ENCODE data around the gene PDE4A. TPM values are rescaled to one million over a fixed set of nuclear protein-coding genes. Genes with fewer than 3 reads are reported as not detected.
"Not testable (repeated sequence)": the region's sequence is repeated elsewhere in the genome, so short reads cannot be mapped to it uniquely, and the experiment has no call there.

The PDE4A gene
- total and polyA plus RNA-seq, 5 donors from 2014 or later = 0.86 to 16.6 (median 4.0) TPM

GRCh38 chr19:10395436-10395835, 24.9 kb upstream of the PDE4A start:
- H3K4me1 ChIP-seq (ENCODE audit: control insufficient read depth, insufficient read depth, low read length, poor library complexity, severe bottlenecking) = no peaks in the 10 kb centered on the region
- no peaks in the 10 kb centered on the region for H3K9me3 ChIP-seq (ENCODE audit: control insufficient read depth in 2 of 2, low read length in 2 of 2)
- Mint-ChIP-seq H3K9me3 (peaks cover 0 to 2% (median 0%) of the 10 kb centered on the region in 7 donors), H3K27me3 (no peaks in the 10 kb centered on the region), H3K36me3 (peaks cover 20% of the 10 kb centered on the region), H3K4me3 (no peak overlapping the region), H3K27ac (no peak overlapping the region), H3K4me1 (peaks cover 0 to 25% (median 7%) of the 10 kb centered on the region in 4 donors)
- peaks cover 45% of the 10 kb centered on the region for H3K36me3 ChIP-seq (ENCODE audit: control insufficient read depth, insufficient read depth, low read length)
- H3K27ac ChIP-seq (ENCODE audit: insufficient read depth, low read length, poor library complexity, severe bottlenecking) = no peak overlapping the region
- DNase-seq (no peak), ATAC-seq (ENCODE audit: low read depth in 2 of 2) (no peak)
- H3K27me3 ChIP-seq (ENCODE audit: control insufficient read depth, insufficient read depth, low read length) = no peaks in the 10 kb centered on the region
- no peak overlapping the region for H3K4me3 ChIP-seq (ENCODE audit: low read depth, low read length)

- H3K27me3 Mint-ChIP-seq = no peaks in the 10 kb centered on the region
- H3K36me3 Mint-ChIP-seq = peaks cover 16% of the 10 kb centered on the region
- peaks cover 42% of the 10 kb centered on the region for H3K36me3 ChIP-seq (ENCODE audit: control insufficient read depth, insufficient read depth, low read length)
Measured at GRCh38 chr19:10395917-10396316, 24.4 kb upstream of the PDE4A start.

GRCh38 chr19:10398819-10399218, 21.5 kb upstream of the PDE4A start:
- Histone ChIP-seq H3K27me3 (ENCODE audit: control insufficient read depth, insufficient read depth, low read length) (no peaks in the 10 kb centered on the region), H3K4me3 (ENCODE audit: low read depth, low read length) (no peak overlapping the region), H3K9me3 (ENCODE audit: control insufficient read depth in 2 of 2, low read length in 2 of 2) (no peaks in the 10 kb centered on the region), H3K27ac (ENCODE audit: insufficient read depth, low read length, poor library complexity, severe bottlenecking) (no peak overlapping the region), H3K36me3 (ENCODE audit: control insufficient read depth, insufficient read depth, low read length) (peaks cover 20% of the 10 kb centered on the region), H3K4me1 (ENCODE audit: control insufficient read depth, insufficient read depth, low read length, poor library complexity, severe bottlenecking) (peaks cover 27% of the 10 kb centered on the region)
- peaks cover 11% of the 10 kb centered on the region for H3K36me3 Mint-ChIP-seq
- ATAC-seq (ENCODE audit: low read depth in 2 of 2) = no peak
- H3K27ac Mint-ChIP-seq = peak overlapping the region in 1 of 3 donors; percentile 52
- H3K4me1 Mint-ChIP-seq = peaks cover 5 to 54% (median 27%) of the 10 kb centered on the region in 4 donors
- no peak for DNase-seq
- H3K27me3 Mint-ChIP-seq = peaks cover 8% of the 10 kb centered on the region
- H3K9me3 Mint-ChIP-seq = no peaks in the 10 kb centered on the region
- H3K4me3 Mint-ChIP-seq = peak overlapping the region in 1 of 4 donors; percentile 40

More at GRCh38 chr19:10395917-10396316, 24.4 kb upstream of the PDE4A start:
- H3K9me3 Mint-ChIP-seq = peaks cover 0 to 1% (median 0%) of the 10 kb centered on the region in 7 donors
- no peak for DNase-seq
- Histone ChIP-seq H3K4me3 (ENCODE audit: low read depth, low read length) (no peak overlapping the region), H3K4me1 (ENCODE audit: control insufficient read depth, insufficient read depth, low read length, poor library complexity, severe bottlenecking) (peaks cover 1% of the 10 kb centered on the region), H3K27me3 (ENCODE audit: control insufficient read depth, insufficient read depth, low read length) (no peaks in the 10 kb centered on the region), H3K9me3 (ENCODE audit: control insufficient read depth in 2 of 2, low read length in 2 of 2) (no peaks in the 10 kb centered on the region), H3K27ac (ENCODE audit: insufficient read depth, low read length, poor library complexity, severe bottlenecking) (no peak overlapping the region)
- no peak overlapping the region for H3K4me3 Mint-ChIP-seq
- no peak overlapping the region for H3K27ac Mint-ChIP-seq
- ATAC-seq (ENCODE audit: low read depth in 2 of 2) = no peak
- peaks cover 0 to 28% (median 8%) of the 10 kb centered on the region in 4 donors for H3K4me1 Mint-ChIP-seq

- Histone ChIP-seq H3K4me1 (ENCODE audit: control insufficient read depth, insufficient read depth, low read length, poor library complexity, severe bottlenecking) (peaks cover 32% of the 10 kb centered on the region), H3K36me3 (ENCODE audit: control insufficient read depth, insufficient read depth, low read length) (peaks cover 15% of the 10 kb centered on the region)
- peak overlapping the region in 1 of 4 donors; percentile 66 for H3K4me3 Mint-ChIP-seq
- peak overlapping the region in 1 of 3 donors; percentile 26 for H3K27ac Mint-ChIP-seq
- H3K9me3 ChIP-seq (ENCODE audit: control insufficient read depth in 2 of 2, low read length in 2 of 2); ATAC-seq (ENCODE audit: low read depth in 2 of 2); DNase-seq; H3K27me3 Mint-ChIP-seq; H3K27ac ChIP-seq (ENCODE audit: insufficient read depth, low read length, poor library complexity, severe bottlenecking); H3K4me3 ChIP-seq (ENCODE audit: low read depth, low read length); H3K27me3 ChIP-seq (ENCODE audit: control insufficient read depth, insufficient read depth, low read length); H3K9me3 Mint-ChIP-seq: not testable (repeated sequence)
- peaks cover 5 to 58% (median 30%) of the 10 kb centered on the region in 4 donors for H3K4me1 Mint-ChIP-seq
- peaks cover 11% of the 10 kb centered on the region for H3K36me3 Mint-ChIP-seq
Measured at GRCh38 chr19:10399340-10399739, 21.0 kb upstream of the PDE4A start.

GRCh38 chr19:10399878-10400277, 20.5 kb upstream of the PDE4A start:
- H3K4me3 ChIP-seq (ENCODE audit: low read depth, low read length) = no peak overlapping the region
- H3K36me3 ChIP-seq (ENCODE audit: control insufficient read depth, insufficient read depth, low read length) = peaks cover 12% of the 10 kb centered on the region
- H3K4me1 ChIP-seq (ENCODE audit: control insufficient read depth, insufficient read depth, low read length, poor library complexity, severe bottlenecking) = peaks cover 37% of the 10 kb centered on the region
- peaks cover 8% of the 10 kb centered on the region for H3K27me3 Mint-ChIP-seq
- H3K27ac ChIP-seq (ENCODE audit: insufficient read depth, low read length, poor library complexity, severe bottlenecking) = no peak overlapping the region
- peaks cover 11% of the 10 kb centered on the region for H3K36me3 Mint-ChIP-seq
- peaks cover 0 to 2% (median 0%) of the 10 kb centered on the region in 7 donors for H3K9me3 Mint-ChIP-seq
- peaks cover 5 to 63% (median 31%) of the 10 kb centered on the region in 4 donors for H3K4me1 Mint-ChIP-seq
- no peaks in the 10 kb centered on the region for H3K27me3 ChIP-seq (ENCODE audit: control insufficient read depth, insufficient read depth, low read length)
- H3K9me3 ChIP-seq (ENCODE audit: control insufficient read depth in 2 of 2, low read length in 2 of 2) = no peaks in the 10 kb centered on the region
- peak overlapping the region in 1 of 4 donors; percentile 89 for H3K4me3 Mint-ChIP-seq
- H3K27ac Mint-ChIP-seq = peak overlapping the region in 1 of 3 donors; percentile 26
- ATAC-seq (ENCODE audit: low read depth in 2 of 2) (no peak), DNase-seq (no peak)

- peaks cover 64% of the 10 kb centered on the region for H3K4me1 ChIP-seq (ENCODE audit: control insufficient read depth, insufficient read depth, low read length, poor library complexity, severe bottlenecking)
- H3K4me3 ChIP-seq (ENCODE audit: low read depth, low read length) = peak overlapping the region; percentile 82
- Mint-ChIP-seq H3K4me3 (peak overlapping the region; percentile 89 to 98 (median 96)), H3K36me3 (peaks cover 5% of the 10 kb centered on the region), H3K27me3 (peaks cover 8% of the 10 kb centered on the region), H3K4me1 (peaks cover 11 to 85% (median 46%) of the 10 kb centered on the region in 4 donors), H3K27ac (peak overlapping the region; percentile 87 to 98 (median 97)), H3K9me3 (peaks cover 0 to 2% (median 0%) of the 10 kb centered on the region in 7 donors)
- peak overlapping the region; percentile 95 for H3K27ac ChIP-seq (ENCODE audit: insufficient read depth, low read length, poor library complexity, severe bottlenecking)
- H3K36me3 ChIP-seq (ENCODE audit: control insufficient read depth, insufficient read depth, low read length) = peaks cover 7% of the 10 kb centered on the region
- ATAC-seq (ENCODE audit: low read depth in 2 of 2) (no peak), DNase-seq (no peak)
- H3K27me3 ChIP-seq (ENCODE audit: control insufficient read depth, insufficient read depth, low read length) = no peaks in the 10 kb centered on the region
- H3K9me3 ChIP-seq (ENCODE audit: control insufficient read depth in 2 of 2, low read length in 2 of 2) = no peaks in the 10 kb centered on the region
Measured at GRCh38 chr19:10402441-10403038, 17.8 kb upstream of the PDE4A start.

GRCh38 chr19:10403137-10404021, 17.0 kb upstream of the PDE4A start, which contains the start of gene CDC37:
CDC37 (minus strand) TSS chr19:10403542; CDS start chr19:10403479, 63 bp downstream.
- Mint-ChIP-seq H3K4me3 (peak within 1 kb of the TSS; percentile 89 to 98 (median 96)), H3K36me3 (peaks cover 5% of the 10 kb centered on the region), H3K4me1 (peaks cover 12 to 85% (median 53%) of the 10 kb centered on the region in 4 donors), H3K27me3 (peaks cover 8% of the 10 kb centered on the region), H3K27ac (peak within 1 kb of the TSS; percentile 87 to 98 (median 97)), H3K9me3 (peaks cover 0 to 2% (median 0%) of the 10 kb centered on the region in 7 donors)
- Histone ChIP-seq H3K4me1 (ENCODE audit: control insufficient read depth, insufficient read depth, low read length, poor library complexity, severe bottlenecking) (peaks cover 72% of the 10 kb centered on the region), H3K27me3 (ENCODE audit: control insufficient read depth, insufficient read depth, low read length) (no peaks in the 10 kb centered on the region), H3K36me3 (ENCODE audit: control insufficient read depth, insufficient read depth, low read length) (peaks cover 3% of the 10 kb centered on the region), H3K9me3 (ENCODE audit: control insufficient read depth in 2 of 2, low read length in 2 of 2) (no peaks in the 10 kb centered on the region), H3K4me3 (ENCODE audit: low read depth, low read length) (peak within 1 kb of the TSS; percentile 82), H3K27ac (ENCODE audit: insufficient read depth, low read length, poor library complexity, severe bottlenecking) (peak within 1 kb of the TSS; percentile 95)
- DNase-seq (peak; percentile 95 to 98 (median 97)), ATAC-seq (ENCODE audit: low read depth in 2 of 2) (peak; percentile 84 to 86)

Data from CD4-positive, CD25-positive, alpha-beta regulatory T cell (primary cell).